LNCAP (cell line): ENCODE data around the gene SMAD3.

ENCODE experiments used
- TF ChIP-seq, protein P1 (sequence below): fragments of 450-650 bp; IDR thresholded peaks from 2 replicates; pipeline ENCODE4 v1.5.1; 2017; ENCODE audit warnings: mild to moderate bottlenecking

SMAD3 gene

DNA sequence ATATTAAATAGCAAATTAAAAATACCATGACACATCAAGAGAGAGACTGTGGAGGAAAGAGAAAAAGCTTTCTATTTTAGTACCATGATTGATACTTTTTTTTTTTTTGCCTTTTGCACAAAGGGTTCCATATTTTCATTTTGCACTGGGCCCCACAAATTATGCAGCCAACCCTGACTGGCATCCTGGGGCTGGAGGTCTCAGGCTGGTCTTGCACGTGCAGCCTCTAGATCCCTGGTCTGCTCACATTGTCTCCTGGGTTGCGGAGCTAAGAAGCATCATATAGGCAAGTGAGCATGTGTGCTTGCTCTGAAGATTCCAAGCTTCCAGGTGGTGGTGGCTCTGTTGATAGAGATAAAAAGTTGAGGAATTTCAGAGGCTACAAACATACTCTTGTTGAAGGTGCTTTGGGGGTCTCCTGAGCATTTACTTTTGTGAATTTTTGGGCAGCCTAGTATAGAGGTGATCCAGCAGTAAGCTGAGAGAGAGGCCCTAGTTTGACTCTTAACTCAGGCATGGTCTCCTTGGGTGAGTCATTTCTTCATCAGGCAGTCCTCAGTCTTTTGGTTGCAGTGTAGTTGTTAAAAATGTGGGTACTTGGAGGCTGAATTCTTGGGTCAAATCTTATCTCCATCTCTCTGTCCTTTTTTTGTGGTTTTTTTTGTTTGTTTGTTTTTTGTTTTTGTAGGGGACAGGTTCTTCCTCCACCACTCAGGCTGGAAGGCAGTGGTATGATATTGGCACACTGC lies 31.3 kb downstream of the SMAD3 start:
- TF ChIP-seq, protein P1, sequence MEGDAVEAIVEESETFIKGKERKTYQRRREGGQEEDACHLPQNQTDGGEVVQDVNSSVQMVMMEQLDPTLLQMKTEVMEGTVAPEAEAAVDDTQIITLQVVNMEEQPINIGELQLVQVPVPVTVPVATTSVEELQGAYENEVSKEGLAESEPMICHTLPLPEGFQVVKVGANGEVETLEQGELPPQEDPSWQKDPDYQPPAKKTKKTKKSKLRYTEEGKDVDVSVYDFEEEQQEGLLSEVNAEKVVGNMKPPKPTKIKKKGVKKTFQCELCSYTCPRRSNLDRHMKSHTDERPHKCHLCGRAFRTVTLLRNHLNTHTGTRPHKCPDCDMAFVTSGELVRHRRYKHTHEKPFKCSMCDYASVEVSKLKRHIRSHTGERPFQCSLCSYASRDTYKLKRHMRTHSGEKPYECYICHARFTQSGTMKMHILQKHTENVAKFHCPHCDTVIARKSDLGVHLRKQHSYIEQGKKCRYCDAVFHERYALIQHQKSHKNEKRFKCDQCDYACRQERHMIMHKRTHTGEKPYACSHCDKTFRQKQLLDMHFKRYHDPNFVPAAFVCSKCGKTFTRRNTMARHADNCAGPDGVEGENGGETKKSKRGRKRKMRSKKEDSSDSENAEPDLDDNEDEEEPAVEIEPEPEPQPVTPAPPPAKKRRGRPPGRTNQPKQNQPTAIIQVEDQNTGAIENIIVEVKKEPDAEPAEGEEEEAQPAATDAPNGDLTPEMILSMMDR, result no peak

DNA sequence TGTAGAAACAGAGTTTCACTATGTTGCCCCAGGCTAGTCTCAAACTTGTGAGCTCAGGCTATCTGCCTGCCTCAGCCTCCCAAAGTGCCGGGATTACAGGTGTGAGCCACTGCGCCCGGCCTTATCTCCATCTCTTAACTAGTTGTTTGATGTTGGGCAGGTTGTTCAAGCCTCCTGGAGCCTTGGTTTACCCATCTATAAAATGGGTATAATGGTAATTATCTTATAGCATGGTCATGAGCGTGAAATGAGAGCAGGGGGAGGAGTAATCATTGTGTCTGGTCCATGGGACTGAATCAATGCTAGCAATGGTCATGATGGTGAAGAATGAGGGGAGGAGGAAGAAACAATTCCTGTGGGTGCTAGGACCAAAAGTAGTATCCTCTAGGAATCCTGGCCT lies 32.0 kb downstream of the SMAD3 start:
- TF ChIP-seq, protein P1, result no peak

- TF ChIP-seq, protein P1, result no peak
These were observed 32.7 kb downstream of the SMAD3 start for GRCh38 chr15:67097930-67098740.

DNA sequence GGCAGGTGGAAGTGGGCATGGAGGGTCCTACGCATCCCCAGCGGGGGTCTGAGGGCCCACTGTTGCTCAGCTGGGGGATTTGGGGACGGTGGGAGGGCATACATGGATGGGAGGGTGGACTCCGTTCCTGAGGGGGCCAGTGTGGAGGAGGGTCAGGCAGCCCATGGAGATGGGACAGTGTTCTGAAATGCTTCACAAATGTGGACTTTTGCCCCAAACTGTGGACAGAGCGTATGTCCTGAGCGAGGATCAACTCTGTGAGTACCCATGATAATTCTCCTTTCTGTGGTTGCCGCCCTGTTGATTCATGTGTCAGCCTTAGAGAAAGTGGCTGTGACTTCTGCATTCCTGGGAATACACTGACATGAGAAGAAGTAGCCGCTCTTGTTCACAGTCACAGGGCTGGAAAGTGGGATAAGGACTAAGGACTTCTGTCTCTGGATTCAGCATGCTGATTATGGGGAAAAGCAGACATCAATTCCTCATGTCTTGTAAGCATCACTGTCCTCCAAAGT lies 33.4 kb downstream of the SMAD3 start:
- TF ChIP-seq, protein P1, result no peak

GRCh38 chr15:67100124-67100791 lies 34.9 kb downstream of the SMAD3 start:
- TF ChIP-seq, protein P1, result no peak

GRCh38 chr15:67100801-67101581 lies 35.6 kb downstream of the SMAD3 start:
- TF ChIP-seq, protein P1, result no peak
